Measurements from ENCODE around the gene TXLNA. TPM values are rescaled to one million over a fixed set of nuclear protein-coding genes. Genes with fewer than 3 reads are reported as not detected.
"Not testable (repeated sequence)": the region's sequence is repeated elsewhere in the genome, so short reads cannot be mapped to it uniquely, and the experiment has no call there.

The TXLNA gene
- total RNA-seq (10 to 100 TPM; 18.5 to 29.4 (median 21.2) TPM), polyA plus RNA-seq (13.8 TPM)
- long read RNA-seq, donor 1, full-length matches to known transcripts = 2 of 16 reads
- long read RNA-seq, donor 1, partial matches to known transcripts = 2 of 16 reads
- long read RNA-seq, donor 1, other reads (novel, unspliced or antisense) = 12 of 16 reads
- long read RNA-seq, donor 2, full-length matches to known transcripts = 5 of 10 reads
- long read RNA-seq, donor 2, partial matches to known transcripts = 1 of 10 reads
- long read RNA-seq, donor 2, other reads (novel, unspliced or antisense) = 4 of 10 reads
- long read RNA-seq, donor 3, full-length matches to known transcripts = 14 of 62 reads
- long read RNA-seq, donor 3, partial matches to known transcripts = 37 of 62 reads
- long read RNA-seq, donor 3, other reads (novel, unspliced or antisense) = 11 of 62 reads
- long read RNA-seq, donor 4, full-length matches to known transcripts = 4 of 10 reads
- long read RNA-seq, donor 4, partial matches to known transcripts = 0 of 10 reads
- long read RNA-seq, donor 4, other reads (novel, unspliced or antisense) = 6 of 10 reads

GRCh38 chr1:32179443-32180185 is at the start of gene TXLNA:
Gene TXLNA, plus strand, starts transcription at chr1:32179675. Its CDS starts 671 bp downstream, at chr1:32180346.
- DNase-seq (peak; percentile 96 to 99 (median 98)), ATAC-seq (peak; percentile 94 to 96)
- no peaks in the 10 kb centered on the region for H3K27me3 ChIP-seq (ENCODE audit: control insufficient read depth, insufficient read depth)
- H3K27ac ChIP-seq (ENCODE audit: low read length) = peak within 1 kb of the TSS; percentile 98
- H3K4me1 ChIP-seq (ENCODE audit: control insufficient read depth, insufficient read depth, low read length) = peaks cover 8% of the 10 kb centered on the region
- H3K4me3 ChIP-seq (ENCODE audit: low read length) = peak within 1 kb of the TSS; percentile 79
- intact Hi-C loops (cut with DNase I) = no loop called here
- H3K9me3 ChIP-seq (ENCODE audit: control insufficient read depth, low read length) = no peaks in the 10 kb centered on the region
- under 1% methylated on average over 79 of the region's 79 CpGs for WGBS

DNA sequence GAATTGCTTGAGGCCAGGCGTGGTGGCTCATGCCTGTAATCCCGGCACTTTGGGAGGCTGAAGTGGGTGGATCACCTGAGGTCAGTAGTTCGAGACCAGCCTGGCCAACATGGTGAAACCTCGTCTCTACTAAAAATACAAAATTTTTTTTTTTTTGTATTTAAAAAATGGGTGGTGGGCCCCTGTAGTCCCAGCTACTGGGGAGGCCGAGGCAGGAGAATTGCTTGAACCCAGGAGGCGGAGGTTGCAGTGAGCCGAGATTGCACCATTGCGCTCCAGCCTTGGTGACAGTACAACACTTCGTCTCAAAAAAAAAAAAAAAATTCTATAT is 45.6 kb upstream of the TXLNA start:
- DNase-seq; ATAC-seq; H3K4me1 ChIP-seq (ENCODE audit: control insufficient read depth, insufficient read depth, low read length); H3K27ac ChIP-seq (ENCODE audit: low read length); H3K27me3 ChIP-seq (ENCODE audit: control insufficient read depth, insufficient read depth); H3K4me3 ChIP-seq (ENCODE audit: low read length); intact Hi-C loops (cut with DNase I); H3K9me3 ChIP-seq (ENCODE audit: control insufficient read depth, low read length): not testable (repeated sequence)
- 96% methylated on average over 9 of the region's 9 CpGs for WGBS

DNA sequence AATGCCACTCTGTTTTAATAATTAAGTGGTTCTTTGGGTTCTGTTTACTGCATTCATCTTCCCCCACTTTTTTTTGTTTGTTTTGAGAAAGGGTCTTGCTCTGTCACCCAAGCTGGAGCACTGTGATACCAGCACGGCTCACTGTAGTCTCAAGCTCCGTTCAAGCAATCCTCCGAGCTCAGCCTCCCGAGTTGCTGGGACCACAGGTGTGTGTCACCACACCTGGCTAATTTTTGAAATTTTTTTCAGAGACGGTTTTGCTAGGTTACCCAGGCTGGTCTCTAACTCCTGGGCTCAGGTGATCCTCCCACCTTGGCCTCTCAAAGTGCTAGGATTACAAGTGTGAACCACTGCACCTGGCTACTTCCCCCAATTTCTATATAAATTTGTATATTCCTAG is 42.4 kb upstream of the TXLNA start:
- no peak for DNase-seq
- Histone ChIP-seq H3K4me1 (ENCODE audit: control insufficient read depth, insufficient read depth, low read length) (no peaks in the 10 kb centered on the region), H3K9me3 (ENCODE audit: control insufficient read depth, low read length) (no peaks in the 10 kb centered on the region), H3K27ac (ENCODE audit: low read length) (no peak overlapping the region), H3K27me3 (ENCODE audit: control insufficient read depth, insufficient read depth) (no peaks in the 10 kb centered on the region), H3K4me3 (ENCODE audit: low read length) (no peak overlapping the region)
- ATAC-seq = no peak
- 97% methylated on average over 5 of the region's 5 CpGs for WGBS
- intact Hi-C loops (cut with DNase I) = no loop called here

DNA sequence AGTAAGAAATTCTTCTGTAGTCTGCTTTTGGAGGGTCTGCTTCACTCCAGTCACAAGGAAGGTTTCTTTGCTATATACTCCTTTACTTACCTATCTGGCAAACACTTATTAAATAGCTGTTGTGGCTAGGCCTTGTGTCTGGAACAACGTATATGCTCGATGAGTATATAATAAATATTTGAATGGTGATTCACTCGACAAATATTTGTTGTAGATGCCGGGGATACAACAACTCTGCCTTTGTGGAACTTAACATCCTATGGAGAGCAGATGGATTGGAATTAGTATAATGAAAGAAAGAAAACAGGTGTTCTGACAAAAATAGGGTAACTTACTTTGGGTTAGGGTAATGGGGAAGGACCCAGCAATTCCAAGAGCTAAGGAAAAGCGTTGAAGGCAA is 40.5 kb upstream of the TXLNA start:
- DNase-seq (no peak), ATAC-seq (no peak)
- H3K4me1 ChIP-seq (ENCODE audit: control insufficient read depth, insufficient read depth, low read length) = no peaks in the 10 kb centered on the region

GRCh38 chr1:32142446-32143301 is 36.8 kb upstream of the TXLNA start:
- Histone ChIP-seq H3K27ac (ENCODE audit: low read length) (peak overlapping the region; percentile 61), H3K27me3 (ENCODE audit: control insufficient read depth, insufficient read depth) (no peaks in the 10 kb centered on the region), H3K4me1 (ENCODE audit: control insufficient read depth, insufficient read depth, low read length) (no peaks in the 10 kb centered on the region), H3K9me3 (ENCODE audit: control insufficient read depth, low read length) (no peaks in the 10 kb centered on the region), H3K4me3 (ENCODE audit: low read length) (no peak overlapping the region)
- 48% methylated on average over 6 of the region's 6 CpGs for WGBS
- DNase-seq = peak; percentile 57 to 74 (median 69)
- intact Hi-C loops (cut with DNase I) = no loop called here
- ATAC-seq = peak; percentile 92 to 95

More for the DNA sequence above, 40.5 kb upstream of the TXLNA start:
- Histone ChIP-seq H3K4me3 (ENCODE audit: low read length) (no peak overlapping the region), H3K9me3 (ENCODE audit: control insufficient read depth, low read length) (no peaks in the 10 kb centered on the region), H3K27ac (ENCODE audit: low read length) (no peak overlapping the region), H3K27me3 (ENCODE audit: control insufficient read depth, insufficient read depth) (no peaks in the 10 kb centered on the region)
- intact Hi-C loops (cut with DNase I) = no loop called here
- 64% methylated on average over 5 of the region's 5 CpGs for WGBS

DNA sequence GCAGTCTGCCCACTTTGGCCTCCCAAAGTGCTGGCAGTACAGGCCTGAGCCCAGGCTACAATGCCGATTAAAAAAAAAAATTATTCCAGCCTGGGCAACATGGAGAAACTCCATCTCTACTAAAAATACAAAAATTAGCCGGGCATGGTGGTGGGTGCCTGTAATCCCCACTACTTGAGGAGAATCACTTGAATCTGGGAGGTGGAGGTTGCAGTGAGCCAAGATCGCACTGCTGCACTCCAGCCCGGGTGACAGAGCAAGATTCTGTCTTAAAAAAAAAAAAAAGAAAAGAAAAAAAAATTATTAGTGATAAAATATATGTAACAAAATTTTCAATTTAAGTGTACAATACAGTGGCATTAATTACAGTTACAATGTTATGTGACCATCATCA is 36.2 kb upstream of the TXLNA start:
- intact Hi-C loops (cut with DNase I); ATAC-seq; H3K9me3 ChIP-seq (ENCODE audit: control insufficient read depth, low read length); H3K4me3 ChIP-seq (ENCODE audit: low read length); H3K4me1 ChIP-seq (ENCODE audit: control insufficient read depth, insufficient read depth, low read length); DNase-seq; H3K27me3 ChIP-seq (ENCODE audit: control insufficient read depth, insufficient read depth): not testable (repeated sequence)
- WGBS = 70% methylated on average over 4 of the region's 4 CpGs
- H3K27ac ChIP-seq (ENCODE audit: low read length) = peak overlapping the region; percentile 61

- no peaks in the 10 kb centered on the region for H3K4me1 ChIP-seq (ENCODE audit: control insufficient read depth, insufficient read depth, low read length)
- H3K27ac ChIP-seq (ENCODE audit: low read length) = no peak overlapping the region
- H3K9me3 ChIP-seq (ENCODE audit: control insufficient read depth, low read length) = no peaks in the 10 kb centered on the region
- H3K4me3 ChIP-seq (ENCODE audit: low read length) = no peak overlapping the region
- 91% methylated on average over 3 of the region's 3 CpGs for WGBS
- intact Hi-C loops (cut with DNase I) = no loop called here
- H3K27me3 ChIP-seq (ENCODE audit: control insufficient read depth, insufficient read depth) = no peaks in the 10 kb centered on the region
- DNase-seq = no peak
- no peak for ATAC-seq
Observed at GRCh38 chr1:32144033-32144432, 35.4 kb upstream of the TXLNA start.

- H3K4me1 ChIP-seq (ENCODE audit: control insufficient read depth, insufficient read depth, low read length); H3K27ac ChIP-seq (ENCODE audit: low read length); H3K27me3 ChIP-seq (ENCODE audit: control insufficient read depth, insufficient read depth); H3K4me3 ChIP-seq (ENCODE audit: low read length); intact Hi-C loops (cut with DNase I); H3K9me3 ChIP-seq (ENCODE audit: control insufficient read depth, low read length); ATAC-seq; DNase-seq: not testable (repeated sequence)
- WGBS = 99% methylated on average over 5 of the region's 5 CpGs
Observed at GRCh38 chr1:32147799-32148198, 31.7 kb upstream of the TXLNA start.

DNA sequence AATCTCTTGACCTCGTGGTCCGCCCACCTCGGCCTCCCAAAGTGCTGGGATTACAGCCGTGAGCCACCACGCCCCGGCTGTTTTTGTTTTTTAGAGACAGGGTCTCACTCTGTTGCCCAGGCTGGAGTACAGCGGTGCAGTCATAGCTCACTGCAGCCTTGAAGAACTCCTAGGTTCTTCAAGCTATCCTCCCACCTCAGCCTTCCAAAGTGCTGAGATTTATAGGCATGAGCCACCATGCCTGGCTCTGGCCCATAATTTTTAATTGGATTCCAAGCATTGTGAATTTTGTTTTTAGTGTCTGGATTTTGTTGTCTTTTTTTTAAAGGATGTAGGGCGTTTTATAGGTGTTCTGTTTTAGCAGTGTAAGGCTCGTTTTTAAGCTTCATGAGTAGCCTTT is 28.6 kb upstream of the TXLNA start:
- DNase-seq (no peak), ATAC-seq (no peak)
- intact Hi-C loops (cut with DNase I) = no loop called here
- WGBS = 90% methylated on average over 9 of the region's 9 CpGs
- no peak overlapping the region for H3K4me3 ChIP-seq (ENCODE audit: low read length)
- no peaks in the 10 kb centered on the region for H3K27me3 ChIP-seq (ENCODE audit: control insufficient read depth, insufficient read depth)
- H3K9me3 ChIP-seq (ENCODE audit: control insufficient read depth, low read length) = no peaks in the 10 kb centered on the region
- peaks cover 3% of the 10 kb centered on the region for H3K4me1 ChIP-seq (ENCODE audit: control insufficient read depth, insufficient read depth, low read length)
- H3K27ac ChIP-seq (ENCODE audit: low read length) = no peak overlapping the region

GRCh38 chr1:32151319-32151787 is 28.1 kb upstream of the TXLNA start:
- Histone ChIP-seq H3K27ac (ENCODE audit: low read length) (no peak overlapping the region), H3K4me1 (ENCODE audit: control insufficient read depth, insufficient read depth, low read length) (peaks cover 3% of the 10 kb centered on the region), H3K4me3 (ENCODE audit: low read length) (no peak overlapping the region), H3K9me3 (ENCODE audit: control insufficient read depth, low read length) (no peaks in the 10 kb centered on the region), H3K27me3 (ENCODE audit: control insufficient read depth, insufficient read depth) (no peaks in the 10 kb centered on the region)
- 33% methylated on average over 5 of the region's 5 CpGs for WGBS
- DNase-seq (no peak), ATAC-seq (no peak)
- intact Hi-C loops (cut with DNase I) = no loop called here
